Sigmoid colon (tissue), 7 donors: Measurements from ENCODE around the gene FLII. TPM values are rescaled to one million over a fixed set of nuclear protein-coding genes. Genes with fewer than 3 reads are reported as not detected.

Source experiments
- DNase-seq: peaks from one replicate; pipeline ENCODE4 v3.0.0-alpha.2; 2019
- H3K27ac ChIP-seq, 4 donors: fragments of 200-600 bp; sonication (generic); one replicate each; pipeline ENCODE4 v1.5.1; 2016 to 2019; ENCODE audit warnings: mild to moderate bottlenecking in 1 of 4
- H3K27me3 ChIP-seq, 3 donors: fragments of 200-600 bp; sonication (generic); one replicate each; pipeline ENCODE4 v1.5.1; 2019; ENCODE audit warnings: mild to moderate bottlenecking in 1 of 3
- H3K36me3 ChIP-seq, 4 donors: fragments of 200-600 bp; sonication (generic); one replicate each; pipeline ENCODE4 v1.5.1; 2016 to 2019
- H3K4me1 ChIP-seq, 4 donors: fragments of 200-600 bp; sonication (generic); one replicate each; pipeline ENCODE4 v1.5.1; 2017 to 2019
- H3K4me3 ChIP-seq, 4 donors: fragments of 200-600 bp; sonication (generic); one replicate each; pipeline ENCODE4 v1.5.1; 2017 to 2019; ENCODE audit warnings: mild to moderate bottlenecking in 2 of 4, moderate library complexity in 1 of 4
- H3K9me3 ChIP-seq, 4 donors: fragments of 200-600 bp in 3 of 4; sonication (generic) in 3 of 4; one replicate each; pipeline versions ENCODE4 v1.5.1 to v1.6.1; 2013 to 2019
- EP300 ChIP-seq, 4 donors: sonication (generic); formaldehyde crosslinking; IDR thresholded peaks; one replicate each; pipeline ENCODE4 v1.6.1; 2017; ENCODE audit warnings: antibody characterized with exemption in 4 of 4
- POLR2A ChIP-seq, 2 donors: fragments of 450-650 bp; IDR thresholded peaks; one replicate each; pipeline ENCODE4 v1.6.1; 2016; ENCODE audit warnings: antibody characterized with exemption in 2 of 2, mild to moderate bottlenecking in 2 of 2, moderate library complexity in 2 of 2
- POLR2AphosphoS5 ChIP-seq, 4 donors: sonication (generic); formaldehyde crosslinking; IDR thresholded peaks; one replicate each; pipeline ENCODE4 v1.6.1; 2017; ENCODE audit warnings: antibody characterized with exemption in 4 of 4
- WGBS, 2 donors: extraction: QIAGEN DNeasy Blood & Tissue Kit; methylation state at CpG; one replicate each; pipeline ENCODE4 v1.1.7; 2013; 5-methylcytosine and 5-hydroxymethylcytosine counted together
- intact Hi-C: fragments of 100-400 bp; cut with DNase I; formaldehyde crosslinking; loops from one replicate; pipeline ENCODE4 v1.15.1; 2023
- polyA plus RNA-seq, 3 donors: library from polyadenylated mRNA; stranded (reverse); fragments of 200-250 nt; gene quantifications; one replicate each; pipeline ENCODE4 v1.2.3, GENCODE V29; 2013
- total RNA-seq, 4 donors: library from RNA; depleted of rRNA; stranded (reverse); fragments of >200 nt; gene quantifications; one replicate each; pipeline ENCODE4 v1.1.0, GENCODE V29; 2016
- TF ChIP-seq, protein P1 (sequence below), 4 experiments: fragments of 450-650 bp in 3 of 4; fragments of 200-600 bp in 1 of 4; IDR thresholded peaks; one replicate each; pipeline ENCODE4 v1.5.1; 2016 to 2019; ENCODE audit warnings: antibody characterized with exemption in 4 of 4, mild to moderate bottlenecking in 3 of 4, moderate library complexity in 2 of 4
- donor health status: healthy with polysubstance abuse.
- donor health status: Bipolar disorder and iron deficiency.
- donor health status: healthy.

The FLII gene
- total and polyA plus RNA-seq, 7 donors: 115 to 422 (median 222) TPM

DNA sequence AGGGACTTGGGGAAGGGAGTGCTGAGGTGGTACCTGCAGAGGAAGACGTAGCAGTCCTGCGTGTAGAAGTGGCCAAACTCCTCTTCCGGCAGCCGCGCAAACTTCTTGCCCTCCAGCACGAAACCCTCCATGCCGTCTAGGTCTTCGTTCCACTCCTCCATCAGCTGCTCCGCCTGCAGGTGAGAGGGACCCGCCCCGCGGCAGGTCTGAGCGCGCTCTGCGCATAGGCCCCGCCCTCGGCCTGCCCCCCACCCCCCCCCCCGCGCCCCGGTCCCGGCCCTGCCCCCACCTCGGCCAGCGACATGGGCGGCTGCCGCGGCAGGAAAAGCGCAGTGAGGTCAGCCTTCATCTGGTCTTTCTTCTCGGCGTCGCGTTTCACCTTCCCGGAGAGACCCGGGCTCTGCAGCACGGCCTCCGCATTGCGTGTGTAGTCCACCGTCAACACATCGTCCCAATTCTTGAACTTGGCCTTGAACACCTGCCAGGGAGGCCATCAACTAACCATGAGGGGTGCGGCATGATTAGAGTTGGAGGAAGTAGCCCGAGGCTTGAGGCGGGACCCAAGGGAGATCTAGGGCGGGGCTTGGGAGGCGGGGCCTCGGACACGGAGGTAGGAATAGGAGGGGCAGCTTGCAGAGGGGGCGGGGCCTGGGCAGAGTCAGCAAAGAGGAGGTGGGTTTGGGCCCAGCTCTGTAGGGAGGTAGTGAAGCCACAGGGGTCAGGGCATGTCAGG is 11.5 kb downstream of the FLII start:
- Histone ChIP-seq H3K4me3 (no peak overlapping the region), H3K4me1 (peaks cover 0 to 13% (median 5%) of the 10 kb centered on the region in 4 donors), H3K36me3 (peaks cover 24 to 92% (median 64%) of the 10 kb centered on the region in 4 donors), H3K27ac (peak overlapping the region in 2 of 4 donors; percentile 36 to 45), H3K27me3 (no peaks in the 10 kb centered on the region), H3K9me3 (no peaks in the 10 kb centered on the region)
- no peak for TF ChIP-seq POLR2AphosphoS5 (IDR thresholded peaks at IDR 0.05)
- TF ChIP-seq, protein P1, sequence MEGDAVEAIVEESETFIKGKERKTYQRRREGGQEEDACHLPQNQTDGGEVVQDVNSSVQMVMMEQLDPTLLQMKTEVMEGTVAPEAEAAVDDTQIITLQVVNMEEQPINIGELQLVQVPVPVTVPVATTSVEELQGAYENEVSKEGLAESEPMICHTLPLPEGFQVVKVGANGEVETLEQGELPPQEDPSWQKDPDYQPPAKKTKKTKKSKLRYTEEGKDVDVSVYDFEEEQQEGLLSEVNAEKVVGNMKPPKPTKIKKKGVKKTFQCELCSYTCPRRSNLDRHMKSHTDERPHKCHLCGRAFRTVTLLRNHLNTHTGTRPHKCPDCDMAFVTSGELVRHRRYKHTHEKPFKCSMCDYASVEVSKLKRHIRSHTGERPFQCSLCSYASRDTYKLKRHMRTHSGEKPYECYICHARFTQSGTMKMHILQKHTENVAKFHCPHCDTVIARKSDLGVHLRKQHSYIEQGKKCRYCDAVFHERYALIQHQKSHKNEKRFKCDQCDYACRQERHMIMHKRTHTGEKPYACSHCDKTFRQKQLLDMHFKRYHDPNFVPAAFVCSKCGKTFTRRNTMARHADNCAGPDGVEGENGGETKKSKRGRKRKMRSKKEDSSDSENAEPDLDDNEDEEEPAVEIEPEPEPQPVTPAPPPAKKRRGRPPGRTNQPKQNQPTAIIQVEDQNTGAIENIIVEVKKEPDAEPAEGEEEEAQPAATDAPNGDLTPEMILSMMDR (IDR thresholded peaks at IDR 0.05): no peak
- TF ChIP-seq EP300 (IDR thresholded peaks at IDR 0.05): no peak
- no peak for TF ChIP-seq POLR2A (IDR thresholded peaks at IDR 0.05)
- DNase-seq: peak; percentile 81
- WGBS, 2 donors: 13 to 66% methylated on average over 46 of the region's 46 CpGs
- intact Hi-C loops: no loop called here

DNA sequence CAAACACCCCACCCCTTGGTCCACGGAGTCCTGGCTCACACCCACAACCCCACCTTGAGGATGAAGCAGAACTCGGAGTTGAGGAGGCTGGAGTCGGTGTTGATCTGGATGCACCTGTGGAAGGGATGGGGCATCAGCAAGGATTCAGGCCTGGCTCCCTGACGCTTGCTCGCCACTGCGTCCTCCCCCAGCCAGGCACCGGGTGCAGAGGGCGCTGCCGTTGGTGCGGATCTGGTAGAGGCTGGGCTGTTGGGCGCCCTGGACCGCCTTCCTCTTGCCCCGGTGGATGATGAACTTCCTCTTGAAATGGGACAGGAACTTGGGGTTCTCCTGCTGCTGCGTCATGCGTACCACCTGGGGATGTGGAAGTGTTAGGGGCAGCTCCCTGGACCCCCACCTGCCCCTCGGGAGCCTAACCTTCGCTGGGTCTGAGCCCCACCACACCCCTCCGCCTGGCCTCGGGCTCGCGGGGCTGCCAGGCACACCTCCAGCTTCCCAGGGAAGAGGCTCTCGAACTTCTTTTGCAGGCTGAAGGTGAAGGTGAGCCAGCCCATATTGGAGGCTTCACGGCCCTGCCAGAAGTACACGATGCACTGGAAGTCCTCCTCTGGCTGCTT is 12.3 kb downstream of the FLII start:
- 81 to 90% methylated on average over 24 of the region's 24 CpGs for WGBS, 2 donors
- H3K9me3 ChIP-seq: no peaks in the 10 kb centered on the region
- no peaks in the 10 kb centered on the region for H3K27me3 ChIP-seq
- H3K4me3 ChIP-seq: no peak overlapping the region
- no peak for DNase-seq
- peaks cover 15 to 92% (median 55%) of the 10 kb centered on the region in 4 donors for H3K36me3 ChIP-seq
- H3K4me1 ChIP-seq: peaks cover 0 to 13% (median 5%) of the 10 kb centered on the region in 4 donors
- intact Hi-C loops: no loop called here
- peak overlapping the region in 1 of 4 donors; percentile 45 for H3K27ac ChIP-seq
- no peak for TF ChIP-seq EP300 (IDR thresholded peaks at IDR 0.05)
- peak in 1 of 4 donors; percentile 11 for TF ChIP-seq POLR2AphosphoS5 (IDR thresholded peaks at IDR 0.05)

DNA sequence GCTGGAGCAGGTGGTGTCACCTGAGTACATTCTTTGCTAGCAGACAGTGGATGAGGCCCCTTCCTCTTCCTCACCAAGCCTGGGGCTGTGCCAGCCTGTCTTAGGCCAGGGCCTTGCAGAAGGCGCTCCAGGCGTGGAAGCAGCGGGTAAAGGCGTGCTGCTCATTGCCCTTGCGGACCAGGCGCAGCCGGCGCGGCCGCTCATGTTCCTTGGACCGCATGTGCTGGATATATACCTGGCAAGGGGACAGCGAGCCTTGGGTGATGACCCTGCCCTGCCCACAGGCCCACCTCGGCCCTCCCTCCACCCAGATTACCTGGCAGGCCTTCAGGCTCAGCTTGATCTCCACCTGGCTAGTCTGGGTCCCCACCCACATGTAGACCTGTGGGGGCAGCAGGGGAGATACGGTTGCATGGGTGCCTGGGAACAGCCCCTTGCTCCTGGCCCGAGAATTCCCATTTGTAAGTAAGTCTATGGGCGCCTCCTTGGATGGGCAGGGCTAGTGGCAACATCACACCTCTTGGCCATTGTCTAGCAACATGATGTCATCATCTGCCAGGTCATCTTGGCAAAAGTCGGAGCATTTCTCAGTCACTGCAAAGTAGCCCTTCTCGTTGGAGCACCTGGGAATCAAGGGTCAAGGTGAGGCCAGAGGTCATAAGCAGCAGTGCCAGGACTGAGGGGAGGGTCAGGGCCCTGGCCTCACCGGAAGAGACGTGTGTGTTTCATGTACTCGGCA is 13.3 kb downstream of the FLII start:
- Histone ChIP-seq H3K27me3 (no peaks in the 10 kb centered on the region), H3K4me3 (no peak overlapping the region), H3K9me3 (no peaks in the 10 kb centered on the region), H3K27ac (no peak overlapping the region), H3K4me1 (peaks cover 0 to 13% (median 5%) of the 10 kb centered on the region in 4 donors), H3K36me3 (peaks cover 12 to 84% (median 46%) of the 10 kb centered on the region in 4 donors)
- intact Hi-C loops: no loop called here
- no peak for DNase-seq
- WGBS, 2 donors: 89 to 93% methylated on average over 21 of the region's 21 CpGs
- TF ChIP-seq POLR2AphosphoS5 (IDR thresholded peaks at IDR 0.05) (no peak), POLR2A (IDR thresholded peaks at IDR 0.05) (no peak), EP300 (IDR thresholded peaks at IDR 0.05) (no peak)
- TF ChIP-seq, protein P1 (IDR thresholded peaks at IDR 0.05): no peak

DNA sequence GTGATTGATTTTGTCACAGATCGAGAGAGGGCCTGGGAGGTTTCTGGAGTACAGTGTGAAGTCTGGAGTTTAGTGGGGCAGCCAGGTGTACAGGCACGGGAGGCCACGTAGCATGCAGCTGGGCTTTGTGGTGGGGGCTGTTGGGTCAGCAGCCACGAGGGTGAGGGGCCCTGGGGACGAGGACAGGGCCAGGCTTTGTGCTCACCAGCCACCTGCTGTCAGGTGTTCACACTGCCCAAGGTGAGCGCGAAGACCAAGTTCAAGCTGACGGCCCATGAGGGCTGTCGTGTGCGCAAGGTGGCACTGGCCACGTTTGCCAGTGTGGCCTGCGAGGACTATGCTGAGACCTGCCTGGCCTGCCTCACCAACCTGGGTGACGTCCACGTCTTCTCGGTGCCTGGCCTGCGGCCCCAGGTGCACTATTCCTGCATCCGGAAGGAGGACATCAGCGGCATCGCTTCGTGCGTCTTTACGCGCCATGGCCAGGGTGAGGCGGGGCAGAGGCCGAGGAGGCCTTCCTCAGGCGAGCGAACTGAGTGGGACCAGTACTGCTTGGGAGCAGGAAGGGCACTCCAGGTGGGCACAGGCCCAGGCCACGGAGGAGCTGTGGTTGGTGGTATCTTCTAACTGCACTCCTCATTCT is 17.2 kb downstream of the FLII start:
- no peak overlapping the region for H3K27ac ChIP-seq
- H3K36me3 ChIP-seq: peaks cover 8 to 77% (median 28%) of the 10 kb centered on the region in 4 donors
- H3K4me3 ChIP-seq: no peak overlapping the region
- no peaks in the 10 kb centered on the region for H3K9me3 ChIP-seq
- no peaks in the 10 kb centered on the region for H3K27me3 ChIP-seq
- 91 to 92% methylated on average over 28 of the region's 28 CpGs for WGBS, 2 donors
- no peak for DNase-seq
- no peaks in the 10 kb centered on the region for H3K4me1 ChIP-seq
- intact Hi-C loops: no loop called here
- no peak for TF ChIP-seq POLR2AphosphoS5 (IDR thresholded peaks at IDR 0.05)
- TF ChIP-seq EP300 (IDR thresholded peaks at IDR 0.05): no peak
- TF ChIP-seq POLR2A (IDR thresholded peaks at IDR 0.05): no peak
- TF ChIP-seq, protein P1 (IDR thresholded peaks at IDR 0.05): no peak
